Hair follicle dermal papilla cell (primary cell): Measurements from ENCODE around the gene DVL2. TPM values are rescaled to one million over a fixed set of nuclear protein-coding genes. Genes with fewer than 3 reads are reported as not detected.

Experiments
- small RNA-seq: library from RNA; depleted of rRNA; stranded (forward); fragments of <200 nt; gene quantifications from one replicate; pipeline ENCODE3, GENCODE V24; 2012
- total RNA-seq: library from RNA; depleted of rRNA; stranded (reverse); fragments of >200 nt; gene quantifications from 2 replicates; pipeline ENCODE4 v1.2.3, GENCODE V29; 2012

Gene DVL2
- 112 and 113 TPM in 2 replicates for total RNA-seq

GRCh38 chr17:7234083-7234951, at the start of gene DVL2:
DVL2 (minus strand) TSS chr17:7234517; CDS start chr17:7234262, 255 bp downstream.

GRCh38 chr17:7281074-7281952, 47.0 kb upstream of the DVL2 start, which contains the start of gene SLC2A4:
SLC2A4 (plus strand) TSS chr17:7281718; CDS start chr17:7281935, 217 bp downstream.

GRCh38 chr17:7262192-7262934, 28.0 kb upstream of the DVL2 start, which contains the start of gene CLDN7:
CLDN7 (minus strand) TSS chr17:7262478; CDS start chr17:7262043, 435 bp downstream.

GRCh38 chr17:7252176-7253043, 18.1 kb upstream of the DVL2 start, which contains the start of gene ELP5:
ELP5 (plus strand) TSS chr17:7252215; CDS start chr17:7252551, 336 bp downstream.

GRCh38 chr17:7251661-7252175, 17.4 kb upstream of the DVL2 start, which contains the start of gene CTDNEP1:
CTDNEP1 (minus strand) TSS chr17:7251734; CDS start chr17:7251296, 438 bp downstream.

GRCh38 chr17:7241783-7242716, 7.7 kb upstream of the DVL2 start, which contains the start of gene GABARAP:
GABARAP (minus strand) TSS chr17:7242449; CDS start chr17:7242330, 119 bp downstream.

GRCh38 chr17:7239091-7240027, 5.0 kb upstream of the DVL2 start, which contains the start of gene PHF23:
PHF23 (minus strand) TSS chr17:7239457; CDS start chr17:7239279, 178 bp downstream.

GRCh38 chr17:7219812-7220592, 14.3 kb downstream of the DVL2 start, which contains the start of the genes ACADVL and DLG4:
ACADVL (plus strand) TSS chr17:7219938; CDS start chr17:7219985, 47 bp downstream.
DLG4 (minus strand) TSS chr17:7219836.

GRCh38 chr17:7179317-7180254, 54.7 kb downstream of the DVL2 start, which contains the start of gene ASGR1:
ASGR1 (minus strand) TSS chr17:7179370; CDS start chr17:7178563, 807 bp downstream.

Small RNAs within 50 kb of the gene (small RNA-seq; reads per million reads assigned to genes)
- gene AC120057.4 = not detected
- gene MIR324 = 261 reads per million, percentile 99 among the genes with 10 or more reads in this experiment
- not detected for gene RF00019

Other genes starting within 250 kb of the DVL2 start
- gene ALOX12, start 238.5 kb downstream of the DVL2 start, total RNA-seq = not detected in 2 replicates
- gene RNASEK, start 221.9 kb downstream of the DVL2 start, total RNA-seq = 35.2 and 76.4 TPM in 2 replicates
- 0.16 and 0.36 TPM in 2 replicates for gene BCL6B, start 211.5 kb downstream of the DVL2 start, total RNA-seq
- gene SLC16A13, start 198.5 kb downstream of the DVL2 start, total RNA-seq = 0.73 and 1.1 TPM in 2 replicates
- 0.32 and 1.1 TPM in 2 replicates for gene SLC16A11, start 190.4 kb downstream of the DVL2 start, total RNA-seq
- gene CLEC10A, start 154.3 kb downstream of the DVL2 start, total RNA-seq = not detected in 2 replicates
- not detected in 2 replicates for gene ASGR2, start 119.7 kb downstream of the DVL2 start, total RNA-seq
- gene ASGR1, start 55.1 kb downstream of the DVL2 start, total RNA-seq = 0.36 and 0.49 TPM in 2 replicates
- 17.4 and 18.9 TPM in 2 replicates for gene DLG4, start 14.7 kb downstream of the DVL2 start, total RNA-seq
- gene ACADVL, start 14.6 kb downstream of the DVL2 start, total RNA-seq = 164 and 197 TPM in 2 replicates
- gene PHF23, start 4.9 kb upstream of the DVL2 start, total RNA-seq = 55.7 and 66.2 TPM in 2 replicates
- 173 and 278 TPM in 2 replicates for gene GABARAP, start 7.9 kb upstream of the DVL2 start, total RNA-seq
- 36.0 and 41.2 TPM in 2 replicates for gene CTDNEP1, start 17.2 kb upstream of the DVL2 start, total RNA-seq
- 34.9 and 40.7 TPM in 2 replicates for gene ELP5, start 17.7 kb upstream of the DVL2 start, total RNA-seq
- 0.24 and 1.8 TPM in 2 replicates for gene CLDN7, start 28.0 kb upstream of the DVL2 start, total RNA-seq
- under 0.01 and 0.12 TPM in 2 replicates for gene SLC2A4, start 47.2 kb upstream of the DVL2 start, total RNA-seq
- gene YBX2, start 60.1 kb upstream of the DVL2 start, total RNA-seq = not detected in 2 replicates
- 428 and 632 TPM in 2 replicates for gene EIF5A, start 73.1 kb upstream of the DVL2 start, total RNA-seq
- gene GPS2, start 80.8 kb upstream of the DVL2 start, total RNA-seq = 52.0 and 53.2 TPM in 2 replicates
- 16.2 TPM in 2 replicates for gene NEURL4, start 94.8 kb upstream of the DVL2 start, total RNA-seq
- gene ACAP1, start 102.0 kb upstream of the DVL2 start, total RNA-seq = 0.97 TPM in 1 of 2 replicates, not detected in the other
- 12.2 and 15.8 TPM in 2 replicates for gene KCTD11, start 117.6 kb upstream of the DVL2 start, total RNA-seq
- not detected in 2 replicates for gene TMEM95, start 120.6 kb upstream of the DVL2 start, total RNA-seq
- 1.7 and 2.4 TPM in 2 replicates for gene TNK1, start 146.6 kb upstream of the DVL2 start, total RNA-seq
- 26.6 and 29.9 TPM in 2 replicates for gene PLSCR3, start 160.0 kb upstream of the DVL2 start, total RNA-seq
- 39.9 and 61.1 TPM in 2 replicates for gene TMEM256, start 169.6 kb upstream of the DVL2 start, total RNA-seq
- 16.9 TPM in 2 replicates for gene NLGN2, start 173.3 kb upstream of the DVL2 start, total RNA-seq
- not detected in 2 replicates for gene SPEM1, start 185.8 kb upstream of the DVL2 start, total RNA-seq
- gene SPEM2, start 191.1 kb upstream of the DVL2 start, total RNA-seq = not detected in 2 replicates
- not detected in 2 replicates for gene SPEM3, start 194.3 kb upstream of the DVL2 start, total RNA-seq
- gene TMEM102, start 200.9 kb upstream of the DVL2 start, total RNA-seq = 2.3 and 4.5 TPM in 2 replicates
- gene FGF11, start 205.0 kb upstream of the DVL2 start, total RNA-seq = 0.97 and 1.8 TPM in 2 replicates
- gene CHRNB1, start 210.5 kb upstream of the DVL2 start, total RNA-seq = 6.2 and 7.5 TPM in 2 replicates
- gene ZBTB4, start 245.1 kb upstream of the DVL2 start, total RNA-seq = 54.8 TPM in 2 replicates
- not detected in 2 replicates for gene SLC35G6, start 246.9 kb upstream of the DVL2 start, total RNA-seq
- gene POLR2A, start 249.8 kb upstream of the DVL2 start, total RNA-seq = 98.0 and 120 TPM in 2 replicates